PC-3 (cell line): Measurements from ENCODE around the gene FAM120B.

Source experiments
- EZH2 ChIP-seq: fragments of 300-600 bp; sonication (generic); IDR thresholded peaks from one replicate; pipeline ENCODE4 v1.6.1; 2017; ENCODE audit warnings: antibody characterized with exemption, mild to moderate bottlenecking, low read length; ENCODE audit not compliant: unreplicated experiment
- EZH2phosphoT487 ChIP-seq: fragments of 300-600 bp; sonication (generic); IDR thresholded peaks from 2 replicates; pipeline ENCODE4 v1.6.1; 2018; ENCODE audit warnings: mild to moderate bottlenecking, antibody characterized with exemption, low read length, borderline replicate concordance
- TF ChIP-seq, protein P1 (sequence below): fragments of 300-600 bp; sonication (generic); conservative IDR thresholded peaks from 2 replicates; pipeline ENCODE4 v1.5.1; 2017; ENCODE audit warnings: antibody characterized with exemption, low read depth, mild to moderate bottlenecking, low read length

DNA sequence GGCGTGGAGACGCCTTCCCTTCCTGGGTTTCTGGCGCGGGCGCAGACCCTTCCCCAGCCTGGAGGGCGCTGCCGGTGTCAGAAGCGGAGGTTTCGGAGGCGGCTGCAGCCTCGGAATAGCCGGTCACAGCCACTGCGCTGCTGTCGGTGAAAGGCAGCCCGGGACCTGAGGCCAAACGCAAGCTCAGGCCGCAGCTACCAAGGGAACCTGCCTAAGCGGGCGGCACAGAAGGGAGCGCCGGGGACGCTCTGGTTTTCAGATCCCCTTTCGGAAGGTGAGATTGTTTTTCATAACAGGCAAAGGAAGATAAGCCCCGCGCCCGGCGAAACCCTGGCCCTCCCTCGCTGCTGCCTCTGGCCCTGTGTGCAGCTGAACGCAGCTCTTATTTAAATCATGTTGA is 116.5 kb downstream of the FAM120B start:
- TF ChIP-seq, protein P1, sequence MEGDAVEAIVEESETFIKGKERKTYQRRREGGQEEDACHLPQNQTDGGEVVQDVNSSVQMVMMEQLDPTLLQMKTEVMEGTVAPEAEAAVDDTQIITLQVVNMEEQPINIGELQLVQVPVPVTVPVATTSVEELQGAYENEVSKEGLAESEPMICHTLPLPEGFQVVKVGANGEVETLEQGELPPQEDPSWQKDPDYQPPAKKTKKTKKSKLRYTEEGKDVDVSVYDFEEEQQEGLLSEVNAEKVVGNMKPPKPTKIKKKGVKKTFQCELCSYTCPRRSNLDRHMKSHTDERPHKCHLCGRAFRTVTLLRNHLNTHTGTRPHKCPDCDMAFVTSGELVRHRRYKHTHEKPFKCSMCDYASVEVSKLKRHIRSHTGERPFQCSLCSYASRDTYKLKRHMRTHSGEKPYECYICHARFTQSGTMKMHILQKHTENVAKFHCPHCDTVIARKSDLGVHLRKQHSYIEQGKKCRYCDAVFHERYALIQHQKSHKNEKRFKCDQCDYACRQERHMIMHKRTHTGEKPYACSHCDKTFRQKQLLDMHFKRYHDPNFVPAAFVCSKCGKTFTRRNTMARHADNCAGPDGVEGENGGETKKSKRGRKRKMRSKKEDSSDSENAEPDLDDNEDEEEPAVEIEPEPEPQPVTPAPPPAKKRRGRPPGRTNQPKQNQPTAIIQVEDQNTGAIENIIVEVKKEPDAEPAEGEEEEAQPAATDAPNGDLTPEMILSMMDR, result no peak
- no peak for TF ChIP-seq EZH2
- TF ChIP-seq EZH2phosphoT487, result no peak
